ENCODE data around the gene NCAM2. TPM values are rescaled to one million over a fixed set of nuclear protein-coding genes. Genes with fewer than 3 reads are reported as not detected.

NCAM2 gene
- total RNA-seq, 1 donor from 2014 or later = 1.8 TPM

GRCh38 chr21:21028275-21028820 is 30.1 kb downstream of the NCAM2 start:
- no peak for DNase-seq (ENCODE audit: low spot score)

GRCh38 chr21:21029164-21029563 is 31.0 kb downstream of the NCAM2 start:
- no peak for DNase-seq (ENCODE audit: low spot score)

- DNase-seq (ENCODE audit: low spot score) = no peak
Measured at GRCh38 chr21:21030311-21030710, 32.1 kb downstream of the NCAM2 start.

GRCh38 chr21:21034036-21034435 is 35.8 kb downstream of the NCAM2 start:
- no peak for DNase-seq (ENCODE audit: low spot score)

GRCh38 chr21:21039624-21040170 is 41.5 kb downstream of the NCAM2 start:
- no peak for DNase-seq (ENCODE audit: low spot score)

GRCh38 chr21:21045518-21045917 is 47.3 kb downstream of the NCAM2 start:
- no peak for DNase-seq (ENCODE audit: low spot score)

GRCh38 chr21:21046063-21046462 is 47.9 kb downstream of the NCAM2 start:
- DNase-seq (ENCODE audit: low spot score) = no peak

GRCh38 chr21:21051109-21052055 is 53.2 kb downstream of the NCAM2 start:
- no peak for DNase-seq (ENCODE audit: low spot score)

- DNase-seq (ENCODE audit: low spot score) = no peak
Measured at GRCh38 chr21:21052672-21053071, 54.5 kb downstream of the NCAM2 start.

GRCh38 chr21:21057349-21058062 is 59.3 kb downstream of the NCAM2 start:
- DNase-seq (ENCODE audit: low spot score) = no peak

GRCh38 chr21:21063828-21064227 is 65.6 kb downstream of the NCAM2 start:
- no peak for DNase-seq (ENCODE audit: low spot score)

- DNase-seq (ENCODE audit: low spot score) = no peak
Measured at GRCh38 chr21:21064353-21064752, 66.1 kb downstream of the NCAM2 start.

GRCh38 chr21:21067375-21067774 is 69.2 kb downstream of the NCAM2 start:
- DNase-seq (ENCODE audit: low spot score) = no peak

GRCh38 chr21:21074305-21074704 is 76.1 kb downstream of the NCAM2 start:
- no peak for DNase-seq (ENCODE audit: low spot score)

GRCh38 chr21:21076051-21076450 is 77.8 kb downstream of the NCAM2 start:
- no peak for DNase-seq (ENCODE audit: low spot score)

- no peak for DNase-seq (ENCODE audit: low spot score)
Measured at GRCh38 chr21:21076491-21076890, 78.3 kb downstream of the NCAM2 start.

- DNase-seq (ENCODE audit: low spot score) = no peak
Measured at GRCh38 chr21:21079646-21080045, 81.4 kb downstream of the NCAM2 start.

GRCh38 chr21:21084179-21084578 is 86.0 kb downstream of the NCAM2 start:
- no peak for DNase-seq (ENCODE audit: low spot score)

GRCh38 chr21:21085206-21085605 is 87.0 kb downstream of the NCAM2 start:
- DNase-seq (ENCODE audit: low spot score) = no peak

- DNase-seq (ENCODE audit: low spot score) = no peak
Measured at GRCh38 chr21:21096956-21097355, 98.7 kb downstream of the NCAM2 start.

- DNase-seq (ENCODE audit: low spot score) = no peak
Measured at GRCh38 chr21:21097466-21097865, 99.3 kb downstream of the NCAM2 start.

- DNase-seq (ENCODE audit: low spot score) = no peak
Measured at GRCh38 chr21:21101911-21102310, 103.7 kb downstream of the NCAM2 start.

Data from mucosa of gallbladder (tissue), 1 donor.